ENCODE measurements around the gene CSNK1G3.

DNA sequence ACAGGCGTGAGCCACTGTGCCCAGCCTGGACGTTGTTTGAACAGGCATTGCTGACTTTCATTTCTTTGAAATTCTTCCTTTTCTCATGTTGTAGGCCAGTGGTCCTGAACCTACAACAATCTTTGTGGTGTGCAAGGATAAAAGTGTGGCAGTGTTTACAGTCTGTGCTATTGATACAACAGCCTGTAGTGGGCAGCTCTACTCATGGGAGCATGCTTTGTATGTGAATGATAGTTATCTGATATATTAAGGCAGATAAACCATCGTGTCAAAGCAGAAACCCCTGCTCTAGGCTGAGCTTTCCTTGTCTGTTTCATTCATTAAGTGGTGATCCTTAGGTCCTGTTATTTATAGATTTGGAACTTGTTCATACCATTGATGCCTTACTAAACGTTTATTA is 42.6 kb downstream of the CSNK1G3 start:
- TF ChIP-seq POLR2A (IDR thresholded peaks at IDR 0.05) (no peak), CTCF (IDR thresholded peaks at IDR 0.05) (no peak)

Measured in testis (tissue), 2 donors.